DOHH2 (cell line): ENCODE measurements around the gene PPP2R5B.

ENCODE experiments used
- H3F3A ChIP-seq: fragments of 200-600 bp; sonication (generic), shearing (Covaris generic); 2 replicates; pipeline ENCODE4 v1.6.0; 2016; ENCODE audit warnings: antibody characterized with exemption, mild to moderate bottlenecking; ENCODE audit not compliant: control insufficient read depth, insufficient read depth
- H3K27ac ChIP-seq: fragments of 200-600 bp; sonication (generic); 2 replicates; pipeline ENCODE4 v1.5.1; 2014; ENCODE audit warnings: low read depth, mild to moderate bottlenecking, low read length, moderate library complexity
- H3K27me3 ChIP-seq: fragments of 200-600 bp; sonication (generic); 2 replicates; pipeline ENCODE4 v1.6.1; 2014; ENCODE audit warnings: mild to moderate bottlenecking, low read length, mixed read lengths; ENCODE audit not compliant: control insufficient read depth
- H3K36me3 ChIP-seq: fragments of 200-600 bp; sonication (generic); 2 replicates; pipeline ENCODE4 v1.6.1; 2014; ENCODE audit warnings: mild to moderate bottlenecking, low read length, moderate library complexity, mixed read lengths; ENCODE audit not compliant: control insufficient read depth
- H3K4me1 ChIP-seq: fragments of 200-600 bp; sonication (generic); 2 replicates; pipeline ENCODE4 v1.6.1; 2014; ENCODE audit warnings: mild to moderate bottlenecking, low read length, mixed read lengths; ENCODE audit not compliant: control insufficient read depth
- H3K4me2 ChIP-seq: fragments of 200-600 bp; sonication (generic); 2 replicates; pipeline ENCODE4 v1.6.0; 2014; ENCODE audit warnings: mild to moderate bottlenecking, low read length, moderate library complexity
- H3K4me3 ChIP-seq: fragments of 200-600 bp; sonication (generic); 2 replicates; pipeline ENCODE4 v1.5.1; 2014; ENCODE audit warnings: mild to moderate bottlenecking, low read length, mixed read lengths
- H3K79me2 ChIP-seq: fragments of 200-600 bp; sonication (generic); 2 replicates; pipeline ENCODE4 v1.6.1; 2014; ENCODE audit warnings: mild to moderate bottlenecking, low read length, mixed read lengths; ENCODE audit not compliant: control insufficient read depth
- H3K9me2 ChIP-seq: fragments of 200-600 bp; sonication (generic); replicated peaks from 2 replicates; pipeline ENCODE4 v1.6.1; 2014; ENCODE audit warnings: mild to moderate bottlenecking, low read length, mixed read lengths; ENCODE audit not compliant: control insufficient read depth
- H3K9me3 ChIP-seq: fragments of 200-600 bp; sonication (generic); 2 replicates; pipeline ENCODE4 v1.6.1; 2014; ENCODE audit warnings: antibody characterized with exemption, low read length, mixed read lengths; ENCODE audit not compliant: control insufficient read depth, insufficient read depth
- H4K20me1 ChIP-seq: fragments of 200-600 bp; sonication (generic); 2 replicates; pipeline ENCODE4 v1.6.0; 2014; ENCODE audit warnings: low read depth, mild to moderate bottlenecking, antibody characterized with exemption, low read length, moderate library complexity; ENCODE audit not compliant: control insufficient read depth, insufficient read depth
- CTCF ChIP-seq: fragments of 200-600 bp; sonication (generic); IDR thresholded peaks from one replicate; pipeline ENCODE4 v1.5.1; 2014; ENCODE audit warnings: antibody characterized with exemption, mild to moderate bottlenecking, low read depth, low read length; ENCODE audit not compliant: poor library complexity, severe bottlenecking
- EZH2phosphoT487 ChIP-seq: fragments of 200-600 bp; sonication (generic); IDR thresholded peaks from 2 replicates; pipeline ENCODE4 v1.6.1; 2017; ENCODE audit warnings: borderline replicate concordance, mild to moderate bottlenecking, antibody characterized with exemption, low read length, moderate library complexity, mixed read lengths

Gene PPP2R5B

GRCh38 chr11:64934682-64935358 lies 10.3 kb downstream of the PPP2R5B start:
- TF ChIP-seq EZH2phosphoT487 (no peak), CTCF (no peak)
- Histone ChIP-seq H3K9me2 (no peaks in the 10 kb centered on the region), H3K9me3 (no peaks in the 10 kb centered on the region), H3K36me3 (no peaks in the 10 kb centered on the region), H3K27ac (no peak overlapping the region), H3K4me2 (no peak overlapping the region), H3K4me3 (no peak overlapping the region), H4K20me1 (no peaks in the 10 kb centered on the region), H3K4me1 (no peaks in the 10 kb centered on the region), H3F3A (no peaks in the 10 kb centered on the region), H3K79me2 (no peaks in the 10 kb centered on the region), H3K27me3 (no peaks in the 10 kb centered on the region)

- Histone ChIP-seq H3K36me3 (no peaks in the 10 kb centered on the region), H3F3A (no peaks in the 10 kb centered on the region), H3K9me3 (no peaks in the 10 kb centered on the region), H4K20me1 (no peaks in the 10 kb centered on the region), H3K9me2 (no peaks in the 10 kb centered on the region), H3K4me2 (no peak within 1 kb of the TSS), H3K27ac (no peak within 1 kb of the TSS), H3K27me3 (no peaks in the 10 kb centered on the region), H3K79me2 (no peaks in the 10 kb centered on the region), H3K4me1 (no peaks in the 10 kb centered on the region), H3K4me3 (no peak within 1 kb of the TSS)
- TF ChIP-seq CTCF (no peak), EZH2phosphoT487 (no peak)
Observed at GRCh38 chr11:64935359-64936081, 11.0 kb downstream of the PPP2R5B start, which contains the start of gene GPHA2. GPHA2 (minus strand) TSS chr11:64935893; CDS start chr11:64935460, 433 bp downstream.

GRCh38 chr11:64936539-64936938 lies 12.1 kb downstream of the PPP2R5B start:
- Histone ChIP-seq H3K36me3 (no peaks in the 10 kb centered on the region), H3K27me3 (no peaks in the 10 kb centered on the region), H3K4me3 (no peak overlapping the region), H4K20me1 (no peaks in the 10 kb centered on the region), H3K4me1 (no peaks in the 10 kb centered on the region), H3F3A (no peaks in the 10 kb centered on the region), H3K79me2 (no peaks in the 10 kb centered on the region), H3K4me2 (no peak overlapping the region), H3K27ac (no peak overlapping the region), H3K9me2 (no peaks in the 10 kb centered on the region), H3K9me3 (no peaks in the 10 kb centered on the region)
- TF ChIP-seq CTCF, result no peak
- TF ChIP-seq EZH2phosphoT487, result no peak
